HG02763 (cell line): ENCODE measurements around the gene SLC25A48.
A peak's percentile ranks its signal among the peaks of the same experiment; 100 is the strongest.

ENCODE experiments used
- ATAC-seq: cut with Tn5 transposase; IDR thresholded peaks from one replicate; pipeline ENCODE4 v1.9.1; 2021; ENCODE audit warnings: mild to moderate bottlenecking, moderate library complexity; ENCODE audit not compliant: unreplicated experiment

SLC25A48 gene

GRCh38 chr5:135880801-135881200 is 46.3 kb downstream of the SLC25A48 start:
- no peak for ATAC-seq

- no peak for ATAC-seq
Observed at GRCh38 chr5:135881244-135881643, 46.8 kb downstream of the SLC25A48 start.

- no peak for ATAC-seq
Observed at GRCh38 chr5:135881819-135882218, 47.4 kb downstream of the SLC25A48 start.

- no peak for ATAC-seq
Observed at GRCh38 chr5:135883026-135883425, 48.6 kb downstream of the SLC25A48 start.

- no peak for ATAC-seq
Observed at GRCh38 chr5:135883441-135883840, 49.0 kb downstream of the SLC25A48 start.

- no peak for ATAC-seq
Observed at GRCh38 chr5:135885031-135885430, 50.6 kb downstream of the SLC25A48 start.

GRCh38 chr5:135886136-135886535 is 51.7 kb downstream of the SLC25A48 start:
- no peak for ATAC-seq

- ATAC-seq, result peak; percentile 85
Observed at GRCh38 chr5:135887447-135887864, 53.0 kb downstream of the SLC25A48 start.

- ATAC-seq, result no peak
Observed at GRCh38 chr5:135887881-135888614, 53.6 kb downstream of the SLC25A48 start.

- no peak for ATAC-seq
Observed at GRCh38 chr5:135890296-135890695, 55.8 kb downstream of the SLC25A48 start.

- peak; percentile 69 for ATAC-seq
Observed at GRCh38 chr5:135890867-135891266, 56.4 kb downstream of the SLC25A48 start.

GRCh38 chr5:135891268-135891667 is 56.8 kb downstream of the SLC25A48 start:
- ATAC-seq, result no peak

GRCh38 chr5:135891791-135892190 is 57.3 kb downstream of the SLC25A48 start:
- ATAC-seq, result no peak

GRCh38 chr5:135894276-135894675 is 59.8 kb downstream of the SLC25A48 start:
- ATAC-seq, result no peak

GRCh38 chr5:135894789-135895188 is 60.3 kb downstream of the SLC25A48 start:
- no peak for ATAC-seq

- no peak for ATAC-seq
Observed at GRCh38 chr5:135895474-135896006, 61.1 kb downstream of the SLC25A48 start, which contains the start of gene IL9. TSS of gene IL9 (minus strand) at chr5:135895841. CDS start at chr5:135895816, 25 bp downstream.

- ATAC-seq, result no peak
Observed at GRCh38 chr5:135898651-135899050, 64.2 kb downstream of the SLC25A48 start.

GRCh38 chr5:135900276-135900675 is 65.8 kb downstream of the SLC25A48 start:
- no peak for ATAC-seq

GRCh38 chr5:135901633-135902032 is 67.2 kb downstream of the SLC25A48 start:
- no peak for ATAC-seq

- no peak for ATAC-seq
Observed at GRCh38 chr5:135905144-135905543, 70.7 kb downstream of the SLC25A48 start.

GRCh38 chr5:135913713-135914626 is 79.5 kb downstream of the SLC25A48 start:
- ATAC-seq, result no peak
